Ovary (tissue), 9 donors: ENCODE measurements around the gene RPGR. TPM values are rescaled to one million over a fixed set of nuclear protein-coding genes. Genes with fewer than 3 reads are reported as not detected.

Source experiments
- DNase-seq, 5 donors: peaks; one replicate each; pipeline ENCODE4 v3.0.0-alpha.2; 2019 to 2020
- H3K27ac ChIP-seq, 2 donors: fragments of 200-600 bp; one replicate each; pipeline versions ENCODE4 v1.5.1 to v1.8.0; 2019 to 2022
- H3K27me3 ChIP-seq: fragments of 200-600 bp; one replicate; pipeline ENCODE4 v1.8.0; 2022
- H3K36me3 ChIP-seq: fragments of 200-600 bp; sonication (generic); one replicate; pipeline ENCODE4 v1.5.1; 2019
- H3K4me1 ChIP-seq: one replicate; pipeline ENCODE4 v1.8.1; 2013; ENCODE audit warnings: mild to moderate bottlenecking, moderate library complexity; ENCODE audit not compliant: insufficient read depth
- H3K4me3 ChIP-seq: fragments of 200-600 bp; sonication (generic); one replicate; pipeline ENCODE4 v1.5.1; 2017
- H3K9me3 ChIP-seq, 2 donors: fragments of 200-600 bp in 1 of 2; sonication (generic) in 1 of 2; one replicate each; pipeline versions ENCODE4 v1.5.1 to v1.8.1; 2013 to 2019; ENCODE audit warnings: mild to moderate bottlenecking in 1 of 2, moderate library complexity in 1 of 2
- EP300 ChIP-seq: sonication (generic); formaldehyde crosslinking; IDR thresholded peaks from one replicate; pipeline ENCODE4 v1.6.1; 2017; ENCODE audit warnings: antibody characterized with exemption
- POLR2A ChIP-seq: fragments of 450-650 bp; IDR thresholded peaks from one replicate; pipeline ENCODE4 v1.6.1; 2017; ENCODE audit warnings: antibody characterized with exemption, mild to moderate bottlenecking, moderate library complexity
- WGBS, 3 donors: extraction: QIAGEN DNeasy Blood & Tissue Kit in 1 of 3; methylation state at CpG; one replicate each; pipeline versions ENCODE4 v1.1.5 to v1.1.7; 2013 to 2017; 5-methylcytosine and 5-hydroxymethylcytosine counted together
- intact Hi-C, 4 donors: fragments of 100-400 bp; cut with DNase I; formaldehyde crosslinking; loops; one replicate each; pipeline versions ENCODE4 v1.11.0 to v1.15.1; 2022 to 2023
- polyA plus RNA-seq, 2 donors: library from polyadenylated mRNA; stranded (reverse); fragments of 200-250 nt in 1 of 2; fragments of 350-450 nt in 1 of 2; fragmentation: Illumina TruSeq in 1 of 2; extraction: RNeasy Lipid Tissue Mini Kit (QIAGEN cat#74804) in 1 of 2; gene quantifications; one replicate each; pipeline ENCODE4 v1.2.3, GENCODE V29; 2013 to 2014
- total RNA-seq, 7 donors: library from RNA; depleted of rRNA in 2 of 7; stranded (reverse); fragments of >200 nt in 2 of 7; fragmentation: NEBNext Ultra II Directional in 3 of 7; extraction: Animal tissue kit (Norgen Biotek cat#: 25700) in 3 of 7; gene quantifications; one replicate each; pipeline versions ENCODE4 v1.1.0 to v1.2.4, GENCODE V29; 2016 to 2023
- TF ChIP-seq, protein P1 (sequence below), 3 donors: fragments of 450-650 bp in 2 of 3; fragments of 200-600 bp in 1 of 3; IDR thresholded peaks; one replicate each; pipeline versions ENCODE4 v1.5.1 to v1.8.0; 2016 to 2022; ENCODE audit warnings: antibody characterized with exemption in 3 of 3, mild to moderate bottlenecking in 1 of 3
- donor health status: DM: no; HTN: no; CAD: no; lungs with moderate emphysema.
- donor health status: DM: no; HTN: no; CAD: no.
- donor health status: Bipolar disorder and iron deficiency.
- donor health status: DM: yes; HTN: yes; CAD: no.
- donor health status: DM: no; HTN: no; CAD: no.
- donor health status: DM: yes; HTN: yes; CAD: no.

Gene RPGR
- total and polyA plus RNA-seq, 9 donors, result 5.4 to 29.6 (median 8.6) TPM

DNA sequence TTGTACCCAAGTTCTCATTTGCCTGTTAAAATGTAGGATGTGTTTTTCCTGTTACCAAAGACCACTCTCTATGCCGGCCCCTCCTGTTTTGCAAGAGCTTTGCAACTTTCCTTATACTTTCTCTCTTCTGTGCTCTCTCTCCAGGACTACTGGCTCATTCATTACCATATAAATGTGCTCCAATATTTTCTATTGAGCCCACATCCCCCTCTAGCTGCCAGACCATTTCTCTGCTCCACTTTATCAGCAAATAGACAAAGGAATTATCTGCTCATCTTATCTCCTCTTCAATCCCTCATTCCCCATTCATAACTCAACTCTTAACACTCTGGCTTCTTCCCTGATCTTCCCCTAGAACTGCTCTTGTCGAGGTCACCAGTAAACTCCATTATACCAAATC, 33.6 kb downstream of the RPGR start:
- TF ChIP-seq POLR2A (no peak), EP300 (no peak)
- TF ChIP-seq, protein P1, sequence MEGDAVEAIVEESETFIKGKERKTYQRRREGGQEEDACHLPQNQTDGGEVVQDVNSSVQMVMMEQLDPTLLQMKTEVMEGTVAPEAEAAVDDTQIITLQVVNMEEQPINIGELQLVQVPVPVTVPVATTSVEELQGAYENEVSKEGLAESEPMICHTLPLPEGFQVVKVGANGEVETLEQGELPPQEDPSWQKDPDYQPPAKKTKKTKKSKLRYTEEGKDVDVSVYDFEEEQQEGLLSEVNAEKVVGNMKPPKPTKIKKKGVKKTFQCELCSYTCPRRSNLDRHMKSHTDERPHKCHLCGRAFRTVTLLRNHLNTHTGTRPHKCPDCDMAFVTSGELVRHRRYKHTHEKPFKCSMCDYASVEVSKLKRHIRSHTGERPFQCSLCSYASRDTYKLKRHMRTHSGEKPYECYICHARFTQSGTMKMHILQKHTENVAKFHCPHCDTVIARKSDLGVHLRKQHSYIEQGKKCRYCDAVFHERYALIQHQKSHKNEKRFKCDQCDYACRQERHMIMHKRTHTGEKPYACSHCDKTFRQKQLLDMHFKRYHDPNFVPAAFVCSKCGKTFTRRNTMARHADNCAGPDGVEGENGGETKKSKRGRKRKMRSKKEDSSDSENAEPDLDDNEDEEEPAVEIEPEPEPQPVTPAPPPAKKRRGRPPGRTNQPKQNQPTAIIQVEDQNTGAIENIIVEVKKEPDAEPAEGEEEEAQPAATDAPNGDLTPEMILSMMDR (IDR thresholded peaks at IDR 0.05), result no peak
- H3K36me3 ChIP-seq, result no peaks in the 10 kb centered on the region
- intact Hi-C loops, result no loop called here
- no peaks in the 10 kb centered on the region for H3K27me3 ChIP-seq
- no peak for DNase-seq
- H3K27ac ChIP-seq, result no peak overlapping the region
- WGBS, 3 donors, result 48 to 52% (median 50%) methylated on average over 2 of the region's 2 CpGs
- H3K9me3 ChIP-seq, result peaks cover 0 to 3% of the 10 kb centered on the region in 2 donors
- no peaks in the 10 kb centered on the region for H3K4me1 ChIP-seq
- H3K4me3 ChIP-seq, result no peak overlapping the region

DNA sequence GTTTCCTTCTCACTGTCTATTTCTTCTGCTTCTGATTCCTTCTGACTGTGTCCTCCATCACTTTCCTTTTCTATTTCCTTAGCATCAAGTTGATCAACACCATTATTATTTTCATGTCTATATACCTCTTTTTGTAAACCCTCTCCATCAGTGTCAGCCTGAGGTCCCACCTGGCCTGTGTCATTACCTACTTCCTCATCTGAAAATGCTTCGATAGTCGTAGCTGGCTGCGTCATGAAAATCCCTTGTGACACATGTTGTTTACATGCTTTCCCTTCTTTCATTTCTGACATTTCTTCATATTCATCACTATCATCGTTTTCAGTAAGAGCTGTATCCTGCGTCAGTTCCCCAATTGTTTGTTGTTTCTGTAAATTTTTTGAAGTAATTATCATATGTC, 39.6 kb downstream of the RPGR start:
- no peak for DNase-seq
- Histone ChIP-seq H3K27ac (no peak overlapping the region), H3K4me3 (no peak overlapping the region), H3K36me3 (no peaks in the 10 kb centered on the region), H3K27me3 (no peaks in the 10 kb centered on the region), H3K4me1 (no peaks in the 10 kb centered on the region), H3K9me3 (peaks cover 0 to 3% of the 10 kb centered on the region in 2 donors)
- intact Hi-C loops, result no loop called here
- TF ChIP-seq, protein P1 (IDR thresholded peaks at IDR 0.05), result no peak
- TF ChIP-seq EP300 (no peak), POLR2A (no peak)
- WGBS, 3 donors, result 86 to 92% (median 87%) methylated on average over 5 of the region's 5 CpGs

DNA sequence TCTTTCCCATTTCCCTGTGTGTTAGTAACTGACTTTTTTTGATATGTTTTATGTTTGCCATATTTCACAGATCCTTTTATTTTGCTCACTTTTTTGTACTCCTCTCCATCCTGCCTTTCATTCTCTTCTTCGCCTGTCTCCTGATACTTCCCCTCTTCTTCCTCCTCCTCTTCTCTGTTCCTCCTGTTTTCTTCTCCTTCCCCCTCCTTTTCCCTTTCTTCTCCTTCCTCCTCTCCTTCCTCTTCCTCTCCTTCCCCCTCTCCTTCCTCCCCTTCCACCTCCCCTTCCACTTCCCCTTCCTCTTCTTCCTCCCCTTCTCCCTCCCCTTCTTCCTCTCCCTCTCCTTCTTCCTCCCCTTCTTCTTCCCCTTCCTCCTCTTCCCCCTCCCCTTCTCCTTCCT, 41.7 kb downstream of the RPGR start:
- no peaks in the 10 kb centered on the region for H3K27me3 ChIP-seq
- TF ChIP-seq POLR2A, result no peak
- no peak for TF ChIP-seq EP300
- TF ChIP-seq, protein P1 (IDR thresholded peaks at IDR 0.05), result no peak
- 93 to 100% (median 98%) methylated on average over 1 of the region's 1 CpG for WGBS, 3 donors
- H3K36me3 ChIP-seq, result no peaks in the 10 kb centered on the region
- no peak overlapping the region for H3K27ac ChIP-seq
- H3K4me3 ChIP-seq, result no peak overlapping the region
- no peaks in the 10 kb centered on the region for H3K4me1 ChIP-seq
- H3K9me3 ChIP-seq, result no peaks in the 10 kb centered on the region
- intact Hi-C loops, result no loop called here
- no peak for DNase-seq

DNA sequence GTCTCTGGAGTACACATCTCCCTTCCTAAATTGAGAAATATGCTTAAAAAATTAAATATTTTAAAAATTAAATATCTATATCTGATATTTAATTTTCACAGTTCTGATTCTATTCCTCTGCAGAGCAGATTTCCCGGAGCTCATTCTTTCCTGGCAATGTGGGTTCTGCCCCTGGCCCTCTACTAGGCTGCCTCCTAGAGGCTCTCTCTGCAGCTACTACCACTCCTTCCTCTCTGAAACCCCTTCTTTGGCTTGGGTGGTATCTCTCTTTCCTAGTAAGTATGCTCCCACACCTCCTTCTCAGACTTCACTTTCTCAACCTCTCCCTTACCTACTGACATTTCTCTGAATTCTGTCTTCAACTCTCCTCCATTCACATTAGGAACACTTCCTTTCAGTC, 45.3 kb downstream of the RPGR start:
- intact Hi-C loops, result no loop called here
- Histone ChIP-seq H3K27ac (no peak overlapping the region), H3K4me3 (no peak overlapping the region), H3K4me1 (no peaks in the 10 kb centered on the region), H3K27me3 (no peaks in the 10 kb centered on the region), H3K36me3 (no peaks in the 10 kb centered on the region), H3K9me3 (no peaks in the 10 kb centered on the region)
- no peak for TF ChIP-seq POLR2A
- TF ChIP-seq, protein P1 (IDR thresholded peaks at IDR 0.05), result no peak
- no peak for TF ChIP-seq EP300
- no peak for DNase-seq
- 56 to 69% (median 62%) methylated on average over 1 of the region's 1 CpG for WGBS, 3 donors

DNA sequence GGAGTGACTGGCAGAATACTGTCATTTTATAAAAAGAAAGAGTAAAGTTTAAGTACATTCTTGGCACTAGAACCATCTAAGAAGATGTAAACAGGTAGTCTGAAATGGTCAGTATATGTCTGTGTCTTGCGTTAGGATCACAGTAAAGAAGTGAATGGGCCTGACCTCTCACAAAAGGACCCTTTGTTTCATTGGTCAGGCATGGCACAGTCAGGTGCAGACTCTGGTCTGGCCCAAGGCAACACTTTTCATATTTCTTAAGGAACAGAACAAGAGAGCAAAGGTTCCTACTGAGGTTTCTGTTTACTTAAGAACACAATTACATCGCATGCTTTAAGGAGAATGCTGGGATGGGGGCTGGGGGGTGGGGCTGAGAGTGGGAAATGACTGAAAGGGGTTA, 48.1 kb downstream of the RPGR start:
- WGBS, 3 donors, result 66 to 79% (median 69%) methylated on average over 2 of the region's 2 CpGs
- Histone ChIP-seq H3K36me3 (no peaks in the 10 kb centered on the region), H3K27ac (no peak overlapping the region), H3K4me1 (no peaks in the 10 kb centered on the region), H3K9me3 (no peaks in the 10 kb centered on the region), H3K27me3 (no peaks in the 10 kb centered on the region), H3K4me3 (no peak overlapping the region)
- intact Hi-C loops, result no loop called here
- TF ChIP-seq, protein P1 (IDR thresholded peaks at IDR 0.05), result no peak
- no peak for TF ChIP-seq EP300
- no peak for TF ChIP-seq POLR2A
- DNase-seq, result no peak
